ENCODE measurements around the gene ZMYND8. TPM values are rescaled to one million over a fixed set of nuclear protein-coding genes. Genes with fewer than 3 reads are reported as not detected.

Gene ZMYND8
- total RNA-seq, 2 experiments from 2014 or later = 33.0 to 34.3 TPM

GRCh38 chr20:47165376-47165865 lies 191.1 kb downstream of the ZMYND8 start:
- no peaks in the 10 kb centered on the region for H3K36me3 ChIP-seq (ENCODE audit: insufficient read depth, low read length)
- CTCF ChIA-PET = no interaction called here
- peaks cover 0 to 12% of the 10 kb centered on the region in 2 experiments for H3K9me3 ChIP-seq (ENCODE audit: control insufficient read depth in 1 of 2, insufficient read depth in 1 of 2, low read length in 2 of 2)
- no peaks in the 10 kb centered on the region for H3K36me3 Mint-ChIP-seq (ENCODE audit: low read depth)
- H3K27me3 Mint-ChIP-seq = peaks cover 3% of the 10 kb centered on the region
- DNase-seq (no peak), ATAC-seq (ENCODE audit: poor library complexity) (no peak)
- H3K4me1 ChIP-seq (ENCODE audit: insufficient read depth, low read length) = no peaks in the 10 kb centered on the region
- intact Hi-C loops (cut with DNase I, micrococcal nuclease) = no loop called here
- H3K4me3 Mint-ChIP-seq = no peak overlapping the region
- no peaks in the 10 kb centered on the region for H3K9me3 Mint-ChIP-seq
- H3K27ac Mint-ChIP-seq = no peak overlapping the region
- no peak for TF ChIP-seq CTCF (IDR thresholded peaks at IDR 0.05)
- no peaks in the 10 kb centered on the region for H3K4me1 Mint-ChIP-seq (ENCODE audit: low read depth)
- peaks cover 0 to 5% of the 10 kb centered on the region in 2 experiments for H3K27me3 ChIP-seq (ENCODE audit: control insufficient read depth in 1 of 2, insufficient read depth in 2 of 2, low read length in 2 of 2)
- no peak overlapping the region for H3K4me3 ChIP-seq (ENCODE audit: low read length)
- POLR2A ChIA-PET = no interaction called here
- H3K27ac ChIP-seq (ENCODE audit: low read depth in 1 of 2, low read length in 2 of 2) = no peak overlapping the region

DNA sequence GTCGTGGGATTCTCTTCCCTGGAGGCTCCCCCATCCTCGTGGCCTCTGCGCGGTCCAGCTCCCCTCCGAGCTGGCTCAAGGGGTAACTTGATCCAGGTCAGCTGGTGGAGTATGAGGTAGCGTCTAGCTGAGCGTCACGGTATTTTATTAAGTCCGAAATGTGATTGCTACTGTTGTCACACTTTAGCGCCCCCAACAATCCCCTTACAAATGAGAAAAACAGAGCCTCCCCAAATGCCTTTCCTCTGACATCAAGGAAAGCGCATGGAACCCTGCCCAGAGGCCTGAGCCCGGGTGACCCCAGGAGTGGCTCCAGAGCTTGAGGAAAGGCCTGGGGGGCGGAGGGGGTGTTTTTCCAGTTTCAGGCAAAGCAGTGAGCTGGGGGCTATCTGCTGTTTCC lies 192.4 kb downstream of the ZMYND8 start:
- no peak overlapping the region for H3K27ac Mint-ChIP-seq
- no peak for TF ChIP-seq CTCF (IDR thresholded peaks at IDR 0.05)
- H3K27me3 Mint-ChIP-seq = peaks cover 7% of the 10 kb centered on the region
- ChIA-PET CTCF (no interaction called here), POLR2A (no interaction called here)
- H3K36me3 Mint-ChIP-seq (ENCODE audit: low read depth) = no peaks in the 10 kb centered on the region
- H3K27me3 ChIP-seq (ENCODE audit: control insufficient read depth in 1 of 2, insufficient read depth in 2 of 2, low read length in 2 of 2) = peaks cover 0 to 5% of the 10 kb centered on the region in 2 experiments
- intact Hi-C loops (cut with DNase I, micrococcal nuclease) = no loop called here
- H3K4me3 Mint-ChIP-seq = no peak overlapping the region
- no peak overlapping the region for H3K27ac ChIP-seq (ENCODE audit: low read depth in 1 of 2, low read length in 2 of 2)
- no peak for DNase-seq
- ATAC-seq (ENCODE audit: poor library complexity) = no peak
- no peaks in the 10 kb centered on the region for H3K4me1 ChIP-seq (ENCODE audit: insufficient read depth, low read length)
- peaks cover 0 to 12% of the 10 kb centered on the region in 2 experiments for H3K9me3 ChIP-seq (ENCODE audit: control insufficient read depth in 1 of 2, insufficient read depth in 1 of 2, low read length in 2 of 2)
- no peak overlapping the region for H3K4me3 ChIP-seq (ENCODE audit: low read length)
- H3K9me3 Mint-ChIP-seq = no peaks in the 10 kb centered on the region
- no peaks in the 10 kb centered on the region for H3K4me1 Mint-ChIP-seq (ENCODE audit: low read depth)
- no peaks in the 10 kb centered on the region for H3K36me3 ChIP-seq (ENCODE audit: insufficient read depth, low read length)

DNA sequence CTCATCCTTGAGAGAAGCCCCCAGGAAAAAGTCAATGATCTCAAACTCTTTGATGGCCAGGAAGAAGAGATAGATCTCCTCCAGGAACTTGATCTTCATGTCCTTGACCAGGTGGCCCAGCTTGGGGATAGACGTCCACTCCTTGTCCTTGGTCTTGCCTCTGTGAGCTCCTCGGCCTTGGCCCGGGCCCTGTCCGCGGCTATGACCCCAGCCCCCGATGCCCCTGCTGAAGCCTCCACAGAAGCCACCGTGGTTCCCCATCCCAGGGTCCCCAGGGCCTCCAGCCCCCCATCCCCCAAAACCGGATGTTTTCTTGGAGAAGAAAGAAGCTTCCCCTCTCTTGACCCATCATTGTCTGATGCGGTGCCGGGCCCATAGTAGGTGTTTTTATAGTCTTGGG lies 195.1 kb downstream of the ZMYND8 start:
- no peaks in the 10 kb centered on the region for H3K4me1 Mint-ChIP-seq (ENCODE audit: low read depth)
- no peak overlapping the region for H3K27ac Mint-ChIP-seq
- TF ChIP-seq CTCF (IDR thresholded peaks at IDR 0.05) = no peak
- Histone ChIP-seq H3K4me3 (ENCODE audit: low read length) (no peak overlapping the region), H3K9me3 (ENCODE audit: control insufficient read depth in 1 of 2, insufficient read depth in 1 of 2, low read length in 2 of 2) (peaks cover 0 to 12% of the 10 kb centered on the region in 2 experiments), H3K27me3 (ENCODE audit: control insufficient read depth in 1 of 2, insufficient read depth in 2 of 2, low read length in 2 of 2) (no peaks in the 10 kb centered on the region), H3K27ac (ENCODE audit: low read depth in 1 of 2, low read length in 2 of 2) (no peak overlapping the region), H3K4me1 (ENCODE audit: insufficient read depth, low read length) (no peaks in the 10 kb centered on the region), H3K36me3 (ENCODE audit: insufficient read depth, low read length) (no peaks in the 10 kb centered on the region)
- ChIA-PET CTCF (no interaction called here), POLR2A (no interaction called here)
- no peak for DNase-seq
- H3K27me3 Mint-ChIP-seq = peaks cover 13% of the 10 kb centered on the region
- no peaks in the 10 kb centered on the region for H3K9me3 Mint-ChIP-seq
- no peak overlapping the region for H3K4me3 Mint-ChIP-seq
- intact Hi-C loops (cut with DNase I, micrococcal nuclease) = no loop called here
- ATAC-seq (ENCODE audit: poor library complexity) = no peak
- H3K36me3 Mint-ChIP-seq (ENCODE audit: low read depth) = no peaks in the 10 kb centered on the region
